GM12878 (cell line): Measurements from ENCODE around the gene NT5C3A. TPM values are rescaled to one million over a fixed set of nuclear protein-coding genes. Genes with fewer than 3 reads are reported as not detected.

Experiments used
- ATAC-seq: fragments of 200-7000 bp; cut with Tn5 transposase; 3 replicates; pipeline ENCODE4 v1.9.1; 2020; ENCODE audit warnings: mild to moderate bottlenecking, moderate library complexity
- BruUV-seq: library from RNA; stranded (reverse); fragments of 400-500 nt; replicated peaks from 2 replicates; lab custom pipeline; 2021; lab: Mats Ljungman, UMichigan
- CTCF ChIA-PET: fragments of 300-600 bp; sonication (Branson Sonifier 250); formaldehyde crosslinking; extraction: SDS; loops from one replicate; lab custom pipeline; 2021; ENCODE audit warnings: inconsistent platforms; lab: Yijun Ruan, JAX
- POLR2A ChIA-PET: fragments of 350-600 bp; formaldehyde crosslinking; extraction: SDS; loops from one replicate; lab custom pipeline; 2021; ENCODE audit warnings: inconsistent platforms; lab: Charles Lee
- RAD21 ChIA-PET: fragments of 300-600 bp; sonication (Branson Sonifier 250); formaldehyde crosslinking; loops from one replicate; lab custom pipeline; 2023; ENCODE audit warnings: antibody characterized with exemption; ENCODE audit not compliant: unreplicated experiment; lab: Charles Lee
- SMC1A ChIA-PET: fragments of 300-600 bp; sonication (Branson Sonifier 250); formaldehyde crosslinking; loops from one replicate; lab custom pipeline; 2023; ENCODE audit not compliant: unreplicated experiment, uncharacterized antibody; lab: Charles Lee
- DNase-seq: peaks from one replicate; pipeline ENCODE4 v3.0.0-alpha.2; 2011; ENCODE audit warnings: low read depth, low spot score
- FAIRE-seq: peaks from 3 replicates; lab custom pipeline; 2011; peaks lifted over from hg19 to GRCh38; lab: Jason Lieb, UNC
- H2AFZ ChIP-seq: 2 replicates; pipeline ENCODE4 v1.6.0; 2011; ENCODE audit warnings: low read depth, low read length, control low read depth; ENCODE audit not compliant: control insufficient read depth
- H3K27ac ChIP-seq: 2 replicates; pipeline ENCODE4 v1.5.1; 2011; ENCODE audit warnings: control low read depth; ENCODE audit not compliant: control insufficient read depth, insufficient read depth
- H3K27me3 ChIP-seq, 2 experiments: replicated peaks in 1 of 2; 2 replicates each; pipeline versions ENCODE4 v1.6.0 to v1.6.1; 2011; ENCODE audit warnings: low read length in 1 of 2; ENCODE audit not compliant: control insufficient read depth in 2 of 2, insufficient read depth in 2 of 2
- H3K36me3 ChIP-seq, 2 experiments: 2 replicates each; pipeline ENCODE4 v1.5.1; 2011; ENCODE audit warnings: low read length in 1 of 2; ENCODE audit not compliant: control insufficient read depth in 2 of 2, insufficient read depth in 2 of 2
- H3K4me1 ChIP-seq: 2 replicates; pipeline ENCODE4 v1.6.1; 2011; ENCODE audit warnings: mild to moderate bottlenecking, low read length, moderate library complexity, mixed read lengths; ENCODE audit not compliant: control insufficient read depth, insufficient read depth
- H3K4me2 ChIP-seq: 2 replicates; pipeline ENCODE4 v1.6.0; 2011; ENCODE audit warnings: control low read depth; ENCODE audit not compliant: control insufficient read depth, insufficient read depth
- H3K4me3 ChIP-seq: fragments of 200-600 bp; sonication (generic); 2 replicates; pipeline ENCODE4 v1.5.1; 2016
- H3K79me2 ChIP-seq: 2 replicates; pipeline ENCODE4 v1.6.0; 2011; ENCODE audit warnings: low read length; ENCODE audit not compliant: control insufficient read depth, insufficient read depth
- H3K9ac ChIP-seq: 2 replicates; pipeline ENCODE4 v1.8.0; 2011; ENCODE audit warnings: low read length, control low read depth, mixed read lengths; ENCODE audit not compliant: control insufficient read depth, insufficient read depth
- H3K9me3 ChIP-seq: replicated peaks from 3 replicates; pipeline ENCODE4 v1.5.1; 2011; ENCODE audit warnings: mild to moderate bottlenecking, low read length; ENCODE audit not compliant: control insufficient read depth, insufficient read depth
- H4K20me1 ChIP-seq: 2 replicates; pipeline ENCODE4 v1.6.0; 2011; ENCODE audit not compliant: control insufficient read depth, insufficient read depth
- ATF7 ChIP-seq: fragments of 450-650 bp; IDR thresholded peaks from 2 replicates; pipeline ENCODE4 v1.6.1; 2016; ENCODE audit warnings: low read depth, mild to moderate bottlenecking
- CREB1 ChIP-seq: IDR thresholded peaks from 2 replicates; pipeline ENCODE4 v1.6.1; 2012; ENCODE audit warnings: low read depth, mild to moderate bottlenecking, inconsistent platforms
- GABPA ChIP-seq: IDR thresholded peaks from 2 replicates; pipeline ENCODE4 v1.6.1; 2014; ENCODE audit warnings: antibody characterized with exemption, low read depth, mild to moderate bottlenecking, inconsistent platforms
- GATAD2B ChIP-seq: fragments of 450-650 bp; conservative IDR thresholded peaks from 2 replicates; pipeline ENCODE4 v1.6.1; 2017; ENCODE audit warnings: low read depth, mild to moderate bottlenecking, moderate library complexity
- JUND ChIP-seq: IDR thresholded peaks from 2 replicates; pipeline ENCODE4 v1.6.1; 2012; ENCODE audit warnings: low read depth, mild to moderate bottlenecking, low read length, improper control_type of control experiment, moderate library complexity
- MEF2A ChIP-seq: IDR thresholded peaks from 2 replicates; pipeline ENCODE4 v1.6.1; 2011; ENCODE audit warnings: low read depth, mild to moderate bottlenecking, low read length, moderate library complexity; ENCODE audit not compliant: insufficient read depth
- NFXL1 ChIP-seq: fragments of 450-650 bp; IDR thresholded peaks from 2 replicates; pipeline ENCODE4 v1.6.1; 2017; ENCODE audit warnings: antibody characterized with exemption, mild to moderate bottlenecking, borderline replicate concordance
- SMC3 ChIP-seq: IDR thresholded peaks from 2 replicates; pipeline ENCODE4 v1.6.1; 2011; ENCODE audit warnings: low read length, improper control_type of control experiment, borderline replicate concordance
- TBL1XR1 ChIP-seq: IDR thresholded peaks from 2 replicates; pipeline ENCODE4 v1.6.1; 2012; ENCODE audit warnings: low read depth, low read length, improper control_type of control experiment
- ZBED1 ChIP-seq: IDR thresholded peaks from 2 replicates; pipeline ENCODE4 v1.6.1; 2016; ENCODE audit warnings: borderline replicate concordance
- ZBTB11 ChIP-seq: fragments of 450-650 bp; formaldehyde crosslinking; IDR thresholded peaks from 2 replicates; pipeline ENCODE4 v1.5.0; 2022; ENCODE audit warnings: mild to moderate bottlenecking, missing genetic modification characterization
- ZBTB4 ChIP-seq: fragments of 450-650 bp; formaldehyde crosslinking; IDR thresholded peaks from 2 replicates; pipeline ENCODE4 v1.4.0; 2022; ENCODE audit warnings: mild to moderate bottlenecking, moderate library complexity
- ZNF274 ChIP-seq: IDR thresholded peaks from one replicate; pipeline ENCODE4 v1.8.0; 2011; ENCODE audit not compliant: insufficient read length, insufficient read depth
- WGBS: methylation state at CpG from one replicate; pipeline ENCODE4 v1.1.6; 2016; ENCODE audit warnings: low lambda C conversion rate; ENCODE audit not compliant: insufficient replicate concordance, insufficient coverage; ENCODE audit errors: missing lambda C conversion rate; 5-methylcytosine and 5-hydroxymethylcytosine counted together
- in situ Hi-C: fragments of 300-500 bp; cut with MboI; formaldehyde crosslinking; loops from 9 replicates; pipeline ENCODE4 v1.14.3; 2018; ENCODE audit warnings: mixed read lengths
- intact Hi-C: fragments of 100-400 bp; cut with micrococcal nuclease; formaldehyde crosslinking; loops from one replicate; pipeline ENCODE4 v1.14.2; 2022; ENCODE audit not compliant: unreplicated experiment
- polyA plus RNA-seq, 11 experiments: library from polyadenylated mRNA; depleted of rRNA in 4 of 11; unstranded in 6 of 11; stranded (reverse) in 5 of 11; fragments of >200 nt; fragmentation: Nextera tagmentation in 4 of 11; fragmentation: Illumina TruSeq in 1 of 11; extraction: Ambion mirVana in 4 of 11; extraction: Trizol in 1 of 11; gene quantifications; 1 replicate in 1 of 11; 2 replicates in 10 of 11; pipeline versions ENCODE4 v1.2.1 to v1.2.3, GENCODE V29; 2011 to 2016; ENCODE audit warnings: inconsistent platforms in 2 of 11, missing spikeins in 2 of 11, low read depth in 1 of 11
- total RNA-seq, 4 experiments: library from RNA; depleted of rRNA in 3 of 4; stranded (reverse); fragments of >200 nt in 3 of 4; fragmentation: Illumina TruSeq in 1 of 4; extraction: Trizol in 1 of 4; gene quantifications; 2 replicates each; pipeline versions ENCODE4 v1.2.1 to v1.2.3, GENCODE V29; 2013 to 2021

The NT5C3A gene
- total and polyA plus RNA-seq, 10 of the 15 experiments (the other 5 are each of a cell fraction or from before 2014, with no cell fraction given) = 53.0 to 111 (median 71.4) TPM

- RAD21 ChIA-PET = no interaction called here
- CTCF ChIA-PET = no interaction called here
- H3K4me3 ChIP-seq = no peak overlapping the region
- SMC1A ChIA-PET = interaction anchor here (1.2 kb wide), 1 partner anchor 13 kb away, joined by 3 read pairs; no protein-coding TSS in a partner anchor
- no peak overlapping the region for H2AFZ ChIP-seq
- no peak overlapping the region for H3K9ac ChIP-seq
- no peaks in the 10 kb centered on the region for H4K20me1 ChIP-seq
- no peaks in the 10 kb centered on the region for H3K36me3 ChIP-seq
- DNase-seq = no peak
- WGBS = 14% methylated on average over 3 of the region's 3 CpGs
- BruUV-seq = no TSS peak
- intact Hi-C loops (no loop called here), in situ Hi-C loops (no loop called here)
- H3K79me2 ChIP-seq = no peaks in the 10 kb centered on the region
- H3K4me2 ChIP-seq = no peak overlapping the region
- POLR2A ChIA-PET = no interaction called here
- ATAC-seq = no peak
- no peaks in the 10 kb centered on the region for H3K4me1 ChIP-seq
- H3K9me3 ChIP-seq = no peaks in the 10 kb centered on the region; the same call in 2 of the 3 replicates
- FAIRE-seq = no peak
- TF ChIP-seq NFXL1 = no peak
- TF ChIP-seq ZBTB4 (CRISPR knock-in tag) = no peak
- TF ChIP-seq MEF2A = no peak
- TF ChIP-seq ZBTB11 (CRISPR knock-in tag) = no peak
- TF ChIP-seq SMC3 = no peak
- TF ChIP-seq ATF7 = no peak
- no peak for TF ChIP-seq ZNF274
- TF ChIP-seq CREB1 = no peak
- TF ChIP-seq JUND = no peak
- no peak for TF ChIP-seq TBL1XR1
- no peak for TF ChIP-seq GATAD2B
- TF ChIP-seq GABPA = no peak
- TF ChIP-seq ZBED1 = no peak
- H3K27ac ChIP-seq = no peak overlapping the region
- peaks cover 0 to 2% of the 10 kb centered on the region in 2 experiments; a peak in 2 of 4 replicates for H3K27me3 ChIP-seq
Observed at GRCh38 chr7:33075818-33076518, 13.4 kb upstream of the NT5C3A start.
